ENCODE data around the gene CFLAR.

DNA sequence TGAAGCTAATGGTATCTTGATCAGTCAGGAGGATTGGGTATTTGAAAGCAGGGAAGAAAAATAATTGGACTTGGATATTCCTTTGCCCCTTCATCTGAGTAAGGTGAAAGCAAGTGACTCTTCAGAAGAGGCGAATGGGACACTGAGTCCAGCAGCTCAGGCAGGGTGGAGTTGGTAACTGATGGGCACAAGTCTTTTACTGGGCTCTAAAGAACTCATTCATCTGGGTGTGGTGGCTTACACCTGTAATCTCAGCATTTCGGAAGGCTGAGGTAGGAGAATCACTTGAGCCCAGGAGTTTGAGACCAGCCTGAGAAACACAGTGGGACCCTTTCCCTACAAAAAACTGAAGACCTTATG is 11.2 kb downstream of the CFLAR start:
- TF ChIP-seq, protein P1, sequence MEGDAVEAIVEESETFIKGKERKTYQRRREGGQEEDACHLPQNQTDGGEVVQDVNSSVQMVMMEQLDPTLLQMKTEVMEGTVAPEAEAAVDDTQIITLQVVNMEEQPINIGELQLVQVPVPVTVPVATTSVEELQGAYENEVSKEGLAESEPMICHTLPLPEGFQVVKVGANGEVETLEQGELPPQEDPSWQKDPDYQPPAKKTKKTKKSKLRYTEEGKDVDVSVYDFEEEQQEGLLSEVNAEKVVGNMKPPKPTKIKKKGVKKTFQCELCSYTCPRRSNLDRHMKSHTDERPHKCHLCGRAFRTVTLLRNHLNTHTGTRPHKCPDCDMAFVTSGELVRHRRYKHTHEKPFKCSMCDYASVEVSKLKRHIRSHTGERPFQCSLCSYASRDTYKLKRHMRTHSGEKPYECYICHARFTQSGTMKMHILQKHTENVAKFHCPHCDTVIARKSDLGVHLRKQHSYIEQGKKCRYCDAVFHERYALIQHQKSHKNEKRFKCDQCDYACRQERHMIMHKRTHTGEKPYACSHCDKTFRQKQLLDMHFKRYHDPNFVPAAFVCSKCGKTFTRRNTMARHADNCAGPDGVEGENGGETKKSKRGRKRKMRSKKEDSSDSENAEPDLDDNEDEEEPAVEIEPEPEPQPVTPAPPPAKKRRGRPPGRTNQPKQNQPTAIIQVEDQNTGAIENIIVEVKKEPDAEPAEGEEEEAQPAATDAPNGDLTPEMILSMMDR (conservative IDR thresholded peaks at IDR 0.05; ENCODE audit: low read depth, low read length) = no peak
- TF ChIP-seq RFX5 (IDR thresholded peaks at IDR 0.05; ENCODE audit: low read depth, low read length) (no peak), POLR2A (IDR thresholded peaks at IDR 0.05; ENCODE audit: low read depth, low read length) (no peak), MXI1 (IDR thresholded peaks at IDR 0.05; ENCODE audit: borderline replicate concordance, low read depth, low read length) (no peak), CEBPB (IDR thresholded peaks at IDR 0.05; ENCODE audit: low read depth, low read length) (no peak), MAZ (IDR thresholded peaks at IDR 0.05; ENCODE audit: borderline replicate concordance, low read depth, low read length) (no peak), SMC3 (IDR thresholded peaks at IDR 0.05; ENCODE audit: low read depth, low read length) (no peak), MAFK (IDR thresholded peaks at IDR 0.05; ENCODE audit: low read depth, low read length) (no peak), BHLHE40 (IDR thresholded peaks at IDR 0.05; ENCODE audit: low read depth, low read length) (no peak), RAD21 (IDR thresholded peaks at IDR 0.05; ENCODE audit: low read length) (no peak), RCOR1 (IDR thresholded peaks at IDR 0.05; ENCODE audit: insufficient replicate concordance, low read length) (no peak)
- TF ChIP-seq, protein P2, sequence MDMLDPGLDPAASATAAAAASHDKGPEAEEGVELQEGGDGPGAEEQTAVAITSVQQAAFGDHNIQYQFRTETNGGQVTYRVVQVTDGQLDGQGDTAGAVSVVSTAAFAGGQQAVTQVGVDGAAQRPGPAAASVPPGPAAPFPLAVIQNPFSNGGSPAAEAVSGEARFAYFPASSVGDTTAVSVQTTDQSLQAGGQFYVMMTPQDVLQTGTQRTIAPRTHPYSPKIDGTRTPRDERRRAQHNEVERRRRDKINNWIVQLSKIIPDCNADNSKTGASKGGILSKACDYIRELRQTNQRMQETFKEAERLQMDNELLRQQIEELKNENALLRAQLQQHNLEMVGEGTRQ (IDR thresholded peaks at IDR 0.05; ENCODE audit: low read depth, low read length) = no peak
- TF ChIP-seq, protein P3, sequence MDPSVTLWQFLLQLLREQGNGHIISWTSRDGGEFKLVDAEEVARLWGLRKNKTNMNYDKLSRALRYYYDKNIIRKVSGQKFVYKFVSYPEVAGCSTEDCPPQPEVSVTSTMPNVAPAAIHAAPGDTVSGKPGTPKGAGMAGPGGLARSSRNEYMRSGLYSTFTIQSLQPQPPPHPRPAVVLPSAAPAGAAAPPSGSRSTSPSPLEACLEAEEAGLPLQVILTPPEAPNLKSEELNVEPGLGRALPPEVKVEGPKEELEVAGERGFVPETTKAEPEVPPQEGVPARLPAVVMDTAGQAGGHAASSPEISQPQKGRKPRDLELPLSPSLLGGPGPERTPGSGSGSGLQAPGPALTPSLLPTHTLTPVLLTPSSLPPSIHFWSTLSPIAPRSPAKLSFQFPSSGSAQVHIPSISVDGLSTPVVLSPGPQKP (IDR thresholded peaks at IDR 0.05; ENCODE audit: borderline replicate concordance, low read depth, low read length) = no peak

All from IMR-90 (cell line).